ENCODE data around the gene HDGFL3. TPM values are rescaled to one million over a fixed set of nuclear protein-coding genes. Genes with fewer than 3 reads are reported as not detected.

The HDGFL3 gene
- total RNA-seq, 1 donor from 2014 or later = 130 TPM

GRCh38 chr15:83206526-83207008, 1.1 kb downstream of the HDGFL3 start:
- Mint-ChIP-seq H3K27me3 (ENCODE audit: unreplicated experiment) (peaks cover 9% of the 10 kb centered on the region), H3K27ac (ENCODE audit: unreplicated experiment) (peak overlapping the region; percentile 100), H3K4me1 (ENCODE audit: low read depth, unreplicated experiment) (peaks cover 20% of the 10 kb centered on the region), H3K4me3 (ENCODE audit: unreplicated experiment) (peak overlapping the region; percentile 100), H3K9me3 (ENCODE audit: unreplicated experiment) (peaks cover 8% of the 10 kb centered on the region), H3K36me3 (ENCODE audit: unreplicated experiment) (peaks cover 5% of the 10 kb centered on the region)
- no peak for TF ChIP-seq CTCF (IDR thresholded peaks at IDR 0.05; ENCODE audit: partially characterized antibody, unreplicated experiment)
- no peak for DNase-seq

GRCh38 chr15:83205725-83206324, 1.8 kb downstream of the HDGFL3 start:
- no peak for DNase-seq
- TF ChIP-seq CTCF (IDR thresholded peaks at IDR 0.05; ENCODE audit: partially characterized antibody, unreplicated experiment) = no peak
- peak overlapping the region; percentile 100 for H3K27ac Mint-ChIP-seq (ENCODE audit: unreplicated experiment)
- H3K36me3 Mint-ChIP-seq (ENCODE audit: unreplicated experiment) = peaks cover 5% of the 10 kb centered on the region
- H3K9me3 Mint-ChIP-seq (ENCODE audit: unreplicated experiment) = peaks cover 8% of the 10 kb centered on the region
- peaks cover 21% of the 10 kb centered on the region for H3K4me1 Mint-ChIP-seq (ENCODE audit: low read depth, unreplicated experiment)
- peaks cover 9% of the 10 kb centered on the region for H3K27me3 Mint-ChIP-seq (ENCODE audit: unreplicated experiment)
- peak overlapping the region; percentile 100 for H3K4me3 Mint-ChIP-seq (ENCODE audit: unreplicated experiment)

GRCh38 chr15:83204697-83205096, 2.9 kb downstream of the HDGFL3 start:
- no peak for DNase-seq
- no peak for TF ChIP-seq CTCF (IDR thresholded peaks at IDR 0.05; ENCODE audit: partially characterized antibody, unreplicated experiment)
- Mint-ChIP-seq H3K4me1 (ENCODE audit: low read depth, unreplicated experiment) (peaks cover 21% of the 10 kb centered on the region), H3K9me3 (ENCODE audit: unreplicated experiment) (peaks cover 8% of the 10 kb centered on the region), H3K27ac (ENCODE audit: unreplicated experiment) (no peak overlapping the region), H3K27me3 (ENCODE audit: unreplicated experiment) (peaks cover 9% of the 10 kb centered on the region), H3K36me3 (ENCODE audit: unreplicated experiment) (peaks cover 5% of the 10 kb centered on the region), H3K4me3 (ENCODE audit: unreplicated experiment) (peak overlapping the region; percentile 100)

GRCh38 chr15:83203543-83203942, 4.1 kb downstream of the HDGFL3 start:
- DNase-seq = no peak
- H3K27ac Mint-ChIP-seq (ENCODE audit: unreplicated experiment) = no peak overlapping the region
- TF ChIP-seq CTCF (IDR thresholded peaks at IDR 0.05; ENCODE audit: partially characterized antibody, unreplicated experiment) = no peak
- peaks cover 5% of the 10 kb centered on the region for H3K36me3 Mint-ChIP-seq (ENCODE audit: unreplicated experiment)
- peaks cover 9% of the 10 kb centered on the region for H3K27me3 Mint-ChIP-seq (ENCODE audit: unreplicated experiment)
- peak overlapping the region; percentile 60 for H3K4me3 Mint-ChIP-seq (ENCODE audit: unreplicated experiment)
- peaks cover 26% of the 10 kb centered on the region for H3K4me1 Mint-ChIP-seq (ENCODE audit: low read depth, unreplicated experiment)
- H3K9me3 Mint-ChIP-seq (ENCODE audit: unreplicated experiment) = peaks cover 8% of the 10 kb centered on the region

- H3K9me3 Mint-ChIP-seq (ENCODE audit: unreplicated experiment) = peaks cover 2% of the 10 kb centered on the region
- no peak overlapping the region for H3K4me3 Mint-ChIP-seq (ENCODE audit: unreplicated experiment)
- H3K4me1 Mint-ChIP-seq (ENCODE audit: low read depth, unreplicated experiment) = peaks cover 26% of the 10 kb centered on the region
- no peak overlapping the region for H3K27ac Mint-ChIP-seq (ENCODE audit: unreplicated experiment)
- DNase-seq = no peak
- H3K36me3 Mint-ChIP-seq (ENCODE audit: unreplicated experiment) = no peaks in the 10 kb centered on the region
- no peak for TF ChIP-seq CTCF (IDR thresholded peaks at IDR 0.05; ENCODE audit: partially characterized antibody, unreplicated experiment)
- no peaks in the 10 kb centered on the region for H3K27me3 Mint-ChIP-seq (ENCODE audit: unreplicated experiment)
Observed at GRCh38 chr15:83200589-83200988, 7.0 kb downstream of the HDGFL3 start.

All from glutamatergic neuron (in vitro differentiated cells).